ENCODE data around the gene GPR39.

GRCh38 chr2:132414081-132414480 lies 2.5 kb upstream of the GPR39 start:
- TF ChIP-seq POLR2A (IDR thresholded peaks at IDR 0.05), result no peak
- no peak for TF ChIP-seq CTCF (IDR thresholded peaks at IDR 0.05 in 4 of 5, conservative IDR thresholded peaks at IDR 0.05 in 1 of 5)

Measured in gastrocnemius medialis (tissue), 4 donors.